Dermis blood vessel endothelial cell (primary cell): ENCODE data around the gene TRAF2. TPM values are rescaled to one million over a fixed set of nuclear protein-coding genes. Genes with fewer than 3 reads are reported as not detected.

Experiments used
- DNase-seq: peaks from one replicate; pipeline ENCODE4 v3.0.0; 2010
- total RNA-seq: library from RNA; depleted of rRNA; stranded (reverse); fragments of >200 nt; gene quantifications from 2 replicates; pipeline ENCODE4 v1.2.3, GENCODE V29; 2014

TRAF2 gene
- total RNA-seq, 1 donor from 2014 or later, result 20.6 TPM

GRCh38 chr9:136886610-136887597 is 588 bp downstream of the TRAF2 start:
- DNase-seq, result peak; percentile 45

- no peak for DNase-seq
Measured at GRCh38 chr9:136888454-136888853, 2.1 kb downstream of the TRAF2 start.

- DNase-seq, result no peak
Measured at GRCh38 chr9:136889858-136890257, 3.5 kb downstream of the TRAF2 start.

- DNase-seq, result no peak
Measured at GRCh38 chr9:136890661-136891060, 4.3 kb downstream of the TRAF2 start.

- no peak for DNase-seq
Measured at GRCh38 chr9:136896027-136896426, 9.7 kb downstream of the TRAF2 start.

DNA sequence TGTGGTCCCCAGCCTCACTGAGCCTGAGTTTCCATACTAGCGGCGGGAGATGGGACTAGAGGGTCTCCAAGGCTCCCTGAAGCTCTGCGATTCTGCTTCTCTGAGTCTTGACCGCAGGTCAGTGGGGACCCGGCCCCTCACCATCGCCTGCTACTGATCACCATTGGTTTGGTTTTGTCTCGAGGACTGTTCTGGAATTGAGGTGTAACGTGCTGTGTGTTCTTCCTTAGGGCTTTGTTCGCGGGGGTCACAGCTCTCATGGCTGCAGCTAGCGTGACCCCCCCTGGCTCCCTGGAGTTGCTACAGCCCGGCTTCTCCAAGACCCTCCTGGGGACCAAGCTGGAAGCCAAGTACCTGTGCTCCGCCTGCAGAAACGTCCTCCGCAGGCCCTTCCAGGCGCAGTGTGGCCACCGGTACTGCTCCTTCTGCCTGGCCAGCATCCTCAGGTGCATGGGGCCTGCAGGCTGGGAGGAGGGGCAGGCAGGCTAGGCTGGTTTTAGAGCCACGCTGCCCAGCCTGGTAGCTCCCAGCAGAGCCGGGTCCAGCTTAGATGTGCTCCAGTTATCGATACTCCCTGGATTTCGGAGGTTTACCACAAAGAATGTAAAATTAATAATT is 12.3 kb downstream of the TRAF2 start:
- DNase-seq, result no peak

DNA sequence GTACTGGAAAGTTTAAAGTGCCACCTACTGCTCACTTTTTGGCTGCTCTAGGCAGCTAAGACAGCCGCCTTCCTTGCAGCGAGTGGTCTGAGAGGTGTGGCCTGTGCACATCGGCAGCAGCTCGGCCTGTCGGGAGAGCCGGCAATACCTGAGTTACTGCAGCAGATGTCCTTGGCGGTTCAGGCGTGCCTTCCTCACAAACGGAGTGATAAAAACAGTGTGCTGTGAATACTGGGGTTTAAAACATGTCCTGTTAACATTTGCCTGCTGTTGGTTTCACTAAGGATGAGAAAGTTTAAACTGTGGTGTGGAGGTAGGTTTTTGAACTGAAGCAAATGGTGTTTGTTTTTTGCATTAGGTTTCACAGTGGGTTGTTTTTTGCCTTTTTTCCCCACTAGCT is 12.9 kb downstream of the TRAF2 start:
- DNase-seq, result no peak

DNA sequence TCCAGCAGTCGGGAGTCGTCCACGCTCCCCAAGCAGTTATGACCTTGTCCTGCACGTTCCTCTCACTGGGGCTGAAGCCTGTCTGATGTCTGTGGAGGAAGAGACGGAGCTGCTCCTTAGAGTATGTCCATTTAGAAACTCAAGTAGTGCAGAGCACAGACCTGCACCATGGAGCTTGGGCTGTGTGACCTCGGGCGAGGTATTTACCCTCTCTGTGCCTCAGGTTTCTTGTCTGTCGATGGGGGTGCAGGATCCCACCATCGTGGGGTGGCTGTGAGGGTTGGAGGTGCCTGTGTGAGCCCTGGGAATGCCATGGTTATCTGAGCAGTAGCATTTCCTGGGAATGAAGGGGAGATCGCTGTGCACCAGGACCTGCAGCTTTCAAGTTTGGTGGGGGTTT is 14.2 kb downstream of the TRAF2 start:
- no peak for DNase-seq

- no peak for DNase-seq
Measured at GRCh38 chr9:136900988-136901515, 14.7 kb downstream of the TRAF2 start.

DNA sequence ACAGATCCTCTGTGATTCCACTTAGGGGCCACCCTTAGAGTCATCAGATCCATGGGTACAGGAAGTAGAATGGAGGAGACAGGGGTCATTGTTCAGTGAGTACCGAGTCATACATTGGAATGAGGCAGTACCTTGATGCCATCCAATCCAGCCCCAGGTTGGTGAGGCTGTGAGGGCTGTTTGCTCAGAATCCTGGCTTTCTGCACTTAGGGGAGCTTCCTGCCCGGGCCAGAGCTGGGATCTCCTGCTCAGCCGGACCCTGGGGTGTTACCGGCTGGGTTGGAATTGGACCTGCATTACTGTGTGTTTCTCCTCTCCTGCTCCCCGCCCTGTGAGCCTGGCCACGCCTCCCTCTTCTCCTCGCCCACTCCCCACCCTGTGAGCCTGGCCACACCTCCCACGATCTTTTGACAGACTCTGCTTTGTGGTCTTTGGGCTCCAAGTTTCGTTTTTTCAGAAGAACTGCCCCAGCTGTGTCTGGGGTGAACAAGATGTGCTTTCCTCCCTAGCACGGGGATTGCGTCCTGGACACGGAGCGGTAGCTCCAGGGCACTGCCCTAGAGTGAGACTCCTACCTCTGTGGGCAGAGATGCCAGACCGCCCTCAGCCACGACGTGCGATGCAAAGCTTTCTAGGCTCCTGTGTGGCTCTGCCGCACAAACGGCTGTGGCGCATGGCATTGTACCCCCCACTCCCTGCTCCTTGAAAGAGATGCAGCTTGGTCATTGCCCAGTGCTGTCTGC is 15.4 kb downstream of the TRAF2 start:
- peak; percentile 61 for DNase-seq

GRCh38 chr9:136902259-136902821 is 16.0 kb downstream of the TRAF2 start:
- peak; percentile 81 for DNase-seq

GRCh38 chr9:136903041-136903554 is 16.8 kb downstream of the TRAF2 start:
- no peak for DNase-seq

- no peak for DNase-seq
Measured at GRCh38 chr9:136906266-136906665, 19.9 kb downstream of the TRAF2 start.

DNA sequence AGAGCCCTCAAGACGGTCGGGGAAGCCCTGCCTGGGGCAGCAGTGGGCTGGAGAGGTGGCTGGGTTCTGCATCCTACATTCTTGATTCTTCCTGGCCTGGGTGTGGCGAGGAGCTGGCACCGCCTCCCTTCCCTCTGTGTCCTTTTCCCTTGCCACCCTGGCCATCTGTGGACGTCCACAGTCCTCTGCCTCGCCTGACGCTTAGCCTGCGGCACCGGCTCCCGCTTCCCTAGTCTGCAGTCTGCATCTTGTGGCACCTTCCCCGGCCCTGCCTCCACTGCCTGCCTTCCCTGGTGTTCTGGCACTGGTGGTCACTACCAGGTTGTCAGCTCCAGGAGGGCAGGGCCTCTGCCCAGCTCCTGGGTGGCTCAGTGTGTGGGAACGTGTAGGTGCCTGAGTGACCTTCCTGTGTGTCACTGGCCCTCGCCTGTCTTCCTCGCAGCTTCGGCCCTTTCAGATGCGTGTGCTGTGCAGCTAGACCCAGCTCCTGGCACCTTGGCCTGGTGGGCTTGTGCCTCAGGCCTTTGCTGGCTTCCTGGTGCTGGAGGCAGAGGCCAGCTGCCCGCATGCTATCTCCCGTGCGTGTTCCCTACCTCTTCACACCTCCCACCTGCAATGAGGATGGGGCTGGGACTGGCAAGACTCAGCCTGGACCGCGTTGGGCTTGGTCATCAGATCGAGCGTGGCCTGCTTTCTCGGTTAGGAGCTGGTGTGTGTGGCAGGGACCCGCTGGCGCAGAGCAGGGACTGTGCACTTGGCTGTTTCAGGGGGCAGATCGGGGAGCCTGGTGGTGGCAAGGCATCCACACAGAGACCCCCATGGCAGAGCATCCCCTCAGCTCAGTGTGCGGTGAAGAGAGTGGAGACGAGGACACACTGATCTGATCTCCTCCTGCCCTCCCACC is 20.9 kb downstream of the TRAF2 start:
- no peak for DNase-seq

DNA sequence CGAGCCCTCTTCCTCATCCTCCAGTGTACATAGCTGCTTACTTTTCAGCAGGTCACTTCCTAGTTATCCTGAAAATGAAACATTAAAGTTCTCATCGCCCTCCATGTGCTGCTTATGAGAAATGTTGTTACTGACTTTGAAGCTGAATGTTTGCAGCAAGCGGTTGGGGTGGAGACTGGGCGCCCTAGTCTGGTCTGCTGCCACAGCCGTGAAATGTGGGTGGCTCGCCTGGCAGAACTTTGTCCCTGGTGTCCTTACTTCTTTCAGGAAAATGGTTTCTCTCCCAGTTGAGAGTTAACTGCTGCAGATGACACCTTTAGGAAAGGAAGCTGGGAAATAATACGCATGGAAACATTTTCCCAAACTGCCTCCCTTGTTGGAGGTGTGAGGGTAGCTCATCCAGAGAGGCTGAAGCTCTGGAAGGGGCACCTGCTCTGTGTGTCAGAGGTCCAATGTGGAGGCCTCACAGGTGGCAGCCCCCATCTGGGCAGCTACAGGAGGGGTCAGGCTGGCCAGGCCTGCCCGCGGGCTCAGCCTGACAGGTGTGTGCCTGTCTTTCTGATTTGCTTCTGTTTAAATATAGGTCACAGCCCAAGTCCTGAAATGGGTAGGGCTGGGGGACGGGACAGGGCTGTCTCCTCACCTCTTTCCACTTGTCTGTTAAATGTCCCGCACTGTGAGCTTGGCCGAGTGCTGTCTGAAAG is 24.0 kb downstream of the TRAF2 start:
- DNase-seq, result no peak

GRCh38 chr9:136910901-136911245 is 24.6 kb downstream of the TRAF2 start:
- DNase-seq, result no peak

GRCh38 chr9:136913701-136914438 is 27.6 kb downstream of the TRAF2 start:
- no peak for DNase-seq

DNA sequence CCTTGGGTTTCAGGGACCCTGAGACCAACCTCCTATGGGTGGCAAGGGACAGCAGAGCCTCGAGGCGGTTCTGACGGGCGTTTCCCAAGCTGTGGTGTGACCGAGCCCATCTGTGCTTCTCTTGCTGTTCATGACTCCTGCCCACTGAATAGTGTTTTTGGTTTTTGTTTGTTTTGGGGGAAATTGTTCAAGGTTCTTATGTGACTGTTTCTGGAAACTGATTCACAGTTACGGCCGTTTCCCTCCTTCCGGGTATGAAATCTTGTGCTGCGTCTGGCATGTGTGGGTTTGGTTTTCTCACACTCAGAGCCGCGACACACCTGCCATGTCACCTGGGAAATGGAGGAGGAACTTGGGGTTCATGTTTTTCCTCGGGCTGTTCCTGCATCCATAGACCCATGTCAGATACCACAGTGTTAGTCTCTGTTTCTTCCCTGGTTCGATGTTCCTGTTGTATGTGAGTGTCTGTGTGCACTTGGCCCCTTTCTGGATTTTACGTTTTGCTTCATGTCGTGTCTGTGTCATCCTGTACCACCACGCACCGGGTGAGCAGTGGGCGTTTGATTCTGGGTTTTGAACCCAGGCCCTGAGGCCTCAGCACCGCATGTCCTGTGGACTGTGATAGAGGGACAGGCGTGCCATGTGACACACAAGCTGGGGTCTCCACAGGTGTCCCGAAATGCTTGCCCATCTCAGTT is 29.5 kb downstream of the TRAF2 start:
- DNase-seq, result no peak
